Renal cortical epithelial cell (primary cell): Measurements from ENCODE around the gene MKNK1. TPM values are rescaled to one million over a fixed set of nuclear protein-coding genes. Genes with fewer than 3 reads are reported as not detected.

Experiments
- DNase-seq: peaks from one replicate; pipeline ENCODE4 v3.0.0-alpha.2; 2011; ENCODE audit warnings: low read depth
- total RNA-seq: library from RNA; depleted of rRNA; stranded (reverse); fragments of >200 nt; gene quantifications from 2 replicates; pipeline ENCODE4 v1.2.3, GENCODE V29; 2014

The MKNK1 gene
- total RNA-seq, 1 donor from 2014 or later = 20.0 TPM

- peak; percentile 87 for DNase-seq
Measured at GRCh38 chr1:46522184-46522968, 81.7 kb downstream of the MKNK1 start.

GRCh38 chr1:46521414-46521813 lies 82.7 kb downstream of the MKNK1 start:
- DNase-seq = no peak

- DNase-seq = peak; percentile 80
Measured at GRCh38 chr1:46520063-46520911, 83.8 kb downstream of the MKNK1 start.

- peak; percentile 35 for DNase-seq
Measured at GRCh38 chr1:46519209-46519608, 84.9 kb downstream of the MKNK1 start.

GRCh38 chr1:46517932-46518498 lies 86.1 kb downstream of the MKNK1 start:
- no peak for DNase-seq

GRCh38 chr1:46517010-46517600 lies 87.0 kb downstream of the MKNK1 start:
- no peak for DNase-seq

GRCh38 chr1:46516200-46516950 lies 87.7 kb downstream of the MKNK1 start:
- no peak for DNase-seq

- DNase-seq = no peak
Measured at GRCh38 chr1:46515576-46515975, 88.5 kb downstream of the MKNK1 start.

GRCh38 chr1:46513536-46513935 lies 90.5 kb downstream of the MKNK1 start:
- no peak for DNase-seq

- no peak for DNase-seq
Measured at GRCh38 chr1:46512792-46513190, 91.3 kb downstream of the MKNK1 start.

- no peak for DNase-seq
Measured at GRCh38 chr1:46512135-46512791, 91.8 kb downstream of the MKNK1 start.

GRCh38 chr1:46510998-46511365 lies 93.1 kb downstream of the MKNK1 start:
- no peak for DNase-seq

- DNase-seq = no peak
Measured at GRCh38 chr1:46510341-46510997, 93.6 kb downstream of the MKNK1 start.

- DNase-seq = no peak
Measured at GRCh38 chr1:46508757-46509156, 95.3 kb downstream of the MKNK1 start.

Other genes starting within 250 kb of the MKNK1 start
- 10.8 and 16.1 TPM in 2 replicates for gene FAAH, start 210.0 kb downstream of the MKNK1 start, total RNA-seq
- gene DMBX1, start 114.4 kb downstream of the MKNK1 start, total RNA-seq = not detected in 2 replicates
- not detected in 2 replicates for gene KNCN, start 52.6 kb downstream of the MKNK1 start, total RNA-seq
- gene MOB3C, start 12.5 kb upstream of the MKNK1 start, total RNA-seq = 7.6 and 11.5 TPM in 2 replicates
- 36.8 and 49.9 TPM in 2 replicates for gene ATPAF1, start 64.1 kb upstream of the MKNK1 start, total RNA-seq
- not detected in 2 replicates for gene TEX38, start 67.6 kb upstream of the MKNK1 start, total RNA-seq
- 62.5 and 105 TPM in 2 replicates for gene EFCAB14, start 114.8 kb upstream of the MKNK1 start, total RNA-seq
- gene CYP4B1, start 194.8 kb upstream of the MKNK1 start, total RNA-seq = 3.2 and 3.5 TPM in 2 replicates